GM12874 (cell line): Measurements from ENCODE around the gene ODAM.

Experiments
- TF ChIP-seq, protein P1 (sequence below): IDR thresholded peaks from 2 replicates; pipeline ENCODE4 v1.5.1; 2011; ENCODE audit warnings: low read depth, mild to moderate bottlenecking, control low read depth, low read length, moderate library complexity; ENCODE audit not compliant: insufficient read depth

The ODAM gene

DNA sequence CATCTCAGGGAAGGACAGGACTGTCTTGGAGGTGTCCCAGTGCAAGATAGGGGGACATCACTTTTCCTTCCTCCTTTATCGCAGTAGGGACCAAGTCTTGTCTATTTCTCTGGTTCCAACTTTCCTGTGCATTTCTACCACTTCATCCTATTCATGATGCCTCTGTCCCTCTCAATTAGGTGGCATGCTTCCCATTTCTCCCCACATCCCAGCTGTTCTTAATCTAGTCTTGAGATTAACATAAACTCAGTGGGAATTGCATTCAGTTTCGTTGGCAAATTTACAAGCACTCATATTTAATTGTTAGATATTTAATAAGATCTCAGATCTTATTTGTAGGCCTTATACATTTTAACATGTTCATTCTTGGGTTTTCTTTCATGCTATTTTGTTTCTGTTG, 15.7 kb upstream of the ODAM start:
- TF ChIP-seq, protein P1, sequence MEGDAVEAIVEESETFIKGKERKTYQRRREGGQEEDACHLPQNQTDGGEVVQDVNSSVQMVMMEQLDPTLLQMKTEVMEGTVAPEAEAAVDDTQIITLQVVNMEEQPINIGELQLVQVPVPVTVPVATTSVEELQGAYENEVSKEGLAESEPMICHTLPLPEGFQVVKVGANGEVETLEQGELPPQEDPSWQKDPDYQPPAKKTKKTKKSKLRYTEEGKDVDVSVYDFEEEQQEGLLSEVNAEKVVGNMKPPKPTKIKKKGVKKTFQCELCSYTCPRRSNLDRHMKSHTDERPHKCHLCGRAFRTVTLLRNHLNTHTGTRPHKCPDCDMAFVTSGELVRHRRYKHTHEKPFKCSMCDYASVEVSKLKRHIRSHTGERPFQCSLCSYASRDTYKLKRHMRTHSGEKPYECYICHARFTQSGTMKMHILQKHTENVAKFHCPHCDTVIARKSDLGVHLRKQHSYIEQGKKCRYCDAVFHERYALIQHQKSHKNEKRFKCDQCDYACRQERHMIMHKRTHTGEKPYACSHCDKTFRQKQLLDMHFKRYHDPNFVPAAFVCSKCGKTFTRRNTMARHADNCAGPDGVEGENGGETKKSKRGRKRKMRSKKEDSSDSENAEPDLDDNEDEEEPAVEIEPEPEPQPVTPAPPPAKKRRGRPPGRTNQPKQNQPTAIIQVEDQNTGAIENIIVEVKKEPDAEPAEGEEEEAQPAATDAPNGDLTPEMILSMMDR, result no peak

DNA sequence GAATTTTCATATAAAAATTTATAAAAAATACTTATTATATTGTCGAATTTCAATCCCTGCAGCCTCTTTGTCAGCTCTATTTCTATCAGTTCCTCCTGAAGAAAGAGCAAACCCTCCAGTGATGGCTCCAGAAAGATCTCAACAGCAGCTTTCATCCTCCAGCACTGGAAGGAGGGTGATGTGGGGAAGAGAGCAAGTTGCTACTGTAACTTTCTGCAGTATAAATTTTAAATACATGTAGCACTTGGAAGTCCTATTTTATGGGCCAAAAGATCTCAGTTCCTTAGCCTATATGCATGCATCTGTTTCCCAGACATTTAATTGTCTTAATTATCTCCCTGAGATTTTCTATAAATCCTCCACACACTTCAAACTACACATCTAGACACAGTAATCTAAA, 13.7 kb upstream of the ODAM start:
- TF ChIP-seq, protein P1, result no peak

DNA sequence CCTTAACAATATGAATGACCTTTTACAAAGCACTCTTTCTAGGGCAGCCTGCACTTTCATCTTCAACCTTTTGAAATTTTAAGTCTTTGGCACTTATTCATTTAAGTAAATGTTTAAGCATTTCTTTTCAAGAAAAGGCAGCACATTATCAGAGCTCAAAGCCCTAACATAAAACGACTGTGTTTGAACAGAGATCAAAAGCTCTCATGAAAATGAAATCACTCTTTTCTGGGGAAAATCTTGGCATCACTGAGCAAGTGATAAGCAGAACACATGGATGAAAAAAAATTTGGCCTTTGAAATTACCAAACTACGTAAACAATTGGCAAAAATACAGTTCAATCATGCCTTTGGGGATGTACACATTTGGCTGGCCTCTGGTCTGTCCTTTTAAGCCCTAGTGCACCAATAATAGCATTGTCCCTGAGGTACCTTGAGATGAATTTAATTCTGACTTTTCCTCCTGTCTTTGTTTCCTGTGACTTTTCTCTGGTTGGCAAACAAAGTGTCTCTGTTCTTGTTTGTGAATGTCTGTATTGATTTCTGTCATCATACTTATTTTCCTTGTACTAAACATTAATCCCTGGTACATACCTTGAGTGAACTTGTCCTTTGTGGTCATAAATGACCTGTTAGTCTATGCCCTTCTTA, 12.9 kb upstream of the ODAM start:
- TF ChIP-seq, protein P1, result no peak

DNA sequence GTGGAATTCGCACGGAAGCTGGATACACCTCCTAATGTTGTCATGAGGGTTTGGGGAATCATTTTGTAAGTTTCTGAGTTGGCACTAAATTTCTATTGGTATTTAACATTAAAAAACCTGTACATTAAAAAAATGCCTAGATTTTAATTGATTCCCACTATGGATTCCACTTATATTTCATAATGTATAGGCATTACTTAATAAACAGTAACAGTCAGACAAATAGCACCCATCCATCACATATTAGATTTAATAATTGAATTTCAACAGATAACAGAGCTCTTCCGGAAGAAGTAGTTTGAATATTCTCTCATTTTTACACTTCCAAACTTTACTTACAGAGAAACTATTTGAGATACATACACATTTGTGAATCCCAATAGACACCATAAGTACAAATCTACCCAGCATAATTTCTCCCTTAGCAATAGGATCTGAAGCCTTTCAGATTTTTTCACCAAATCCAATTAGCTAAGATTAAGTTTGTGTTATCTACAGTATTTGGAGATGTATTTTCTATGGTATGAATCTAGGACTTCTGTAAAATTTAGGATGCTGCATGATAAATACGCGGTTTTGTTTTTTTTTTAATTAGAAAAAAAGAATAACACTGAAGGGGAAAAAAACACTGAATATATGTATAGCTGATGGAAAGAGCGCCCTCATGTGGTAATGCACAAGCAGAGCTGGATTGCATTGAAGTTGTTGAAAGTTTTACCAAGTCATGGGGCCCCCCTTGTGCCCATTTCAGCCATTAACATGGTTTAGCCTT, 12.2 kb upstream of the ODAM start:
- TF ChIP-seq, protein P1, result peak; percentile 73

DNA sequence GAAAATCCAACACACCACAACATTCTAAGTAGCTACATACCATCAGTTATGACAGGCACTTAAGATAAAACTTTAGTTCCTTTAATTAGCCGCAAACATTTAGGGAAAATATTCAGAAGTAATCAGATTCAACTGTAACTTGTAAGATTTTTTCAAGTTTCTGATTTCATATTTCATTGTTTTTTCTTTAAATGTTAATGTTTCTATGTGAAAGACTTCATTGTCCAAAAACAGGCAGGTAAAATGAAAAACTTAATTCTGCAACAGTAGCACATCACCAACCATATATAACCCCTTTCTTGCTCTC, 11.6 kb upstream of the ODAM start:
- TF ChIP-seq, protein P1, result no peak

DNA sequence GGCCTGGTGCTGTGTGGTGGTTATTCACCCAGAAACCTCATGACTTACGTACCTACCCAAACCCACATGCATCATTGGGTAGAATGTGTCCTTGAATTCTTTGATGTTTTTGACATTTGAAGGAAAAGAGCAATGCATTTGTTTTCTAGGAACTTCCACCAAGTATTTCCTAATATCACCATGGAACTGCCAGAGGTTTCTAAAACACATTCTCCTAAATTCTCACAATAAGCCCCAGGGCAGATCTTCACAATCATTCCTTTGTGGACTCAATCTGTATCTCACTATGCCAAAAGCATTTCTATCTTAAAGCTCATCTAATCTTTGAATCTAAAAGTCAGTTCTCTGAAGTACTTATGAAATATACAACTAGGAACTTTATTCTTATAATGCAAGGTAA, 8.3 kb upstream of the ODAM start:
- TF ChIP-seq, protein P1, result no peak

DNA sequence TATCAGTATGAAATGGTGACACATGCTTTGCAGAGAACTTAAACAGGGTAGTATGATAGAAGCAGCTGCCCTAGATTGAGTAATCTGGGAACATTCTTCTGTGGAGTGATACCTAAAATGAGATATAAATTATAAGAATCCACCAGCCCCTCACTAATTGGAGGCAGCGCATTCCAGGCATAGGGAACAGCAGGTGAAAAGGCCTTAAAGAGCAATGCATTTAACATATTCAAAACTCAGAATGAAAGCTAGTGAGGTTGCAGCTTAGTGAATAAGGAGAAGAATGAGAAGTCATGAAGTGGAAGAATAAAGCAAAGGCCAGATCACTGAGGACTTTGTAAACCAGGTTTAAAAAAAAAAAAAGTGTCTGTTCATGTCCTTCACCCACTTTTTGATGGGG, 4.9 kb upstream of the ODAM start:
- TF ChIP-seq, protein P1, result no peak
